Measurements from ENCODE around the gene KIF26B. TPM values are rescaled to one million over a fixed set of nuclear protein-coding genes. Genes with fewer than 3 reads are reported as not detected.

The KIF26B gene
- total RNA-seq, 4 donors from 2014 or later = 2.4 to 6.7 (median 6.1) TPM

DNA sequence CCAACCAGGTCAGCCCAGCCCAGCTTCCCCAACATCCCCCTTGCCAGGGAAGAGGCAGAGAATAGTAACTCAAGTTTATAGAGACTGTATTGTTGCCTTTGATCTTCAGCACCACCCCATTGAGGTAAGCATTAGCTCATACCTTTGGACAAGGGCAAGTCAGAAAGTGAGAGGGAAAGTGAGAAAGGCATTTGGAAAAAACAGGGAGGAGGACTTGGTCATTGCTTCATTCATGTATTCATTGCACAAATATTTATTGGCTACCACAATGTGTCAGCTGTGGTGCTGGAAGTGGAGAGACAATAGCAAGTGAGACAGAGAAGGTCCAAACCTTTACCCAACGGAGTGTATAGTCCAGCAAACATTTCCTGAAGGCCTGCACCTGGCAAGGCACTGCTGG is 561.2 kb downstream of the KIF26B start:
- no peaks in the 10 kb centered on the region for H3K9me3 ChIP-seq
- TF ChIP-seq POLR2A (IDR thresholded peaks at IDR 0.05) = no peak
- no peak for TF ChIP-seq CTCF (IDR thresholded peaks at IDR 0.05)
- intact Hi-C loops (cut with DNase I) = no loop called here
- 56 to 72% methylated on average over 1 of the region's 1 CpG for WGBS, 2 donors
- DNase-seq = no peak
- H3K4me3 ChIP-seq (replicated peaks in 1 of 3) = no peak overlapping the region
- H3K27me3 ChIP-seq = no peaks in the 10 kb centered on the region
- no peaks in the 10 kb centered on the region for H3K36me3 ChIP-seq
- H3K27ac ChIP-seq = no peak overlapping the region
- no peaks in the 10 kb centered on the region for H3K4me1 ChIP-seq

DNA sequence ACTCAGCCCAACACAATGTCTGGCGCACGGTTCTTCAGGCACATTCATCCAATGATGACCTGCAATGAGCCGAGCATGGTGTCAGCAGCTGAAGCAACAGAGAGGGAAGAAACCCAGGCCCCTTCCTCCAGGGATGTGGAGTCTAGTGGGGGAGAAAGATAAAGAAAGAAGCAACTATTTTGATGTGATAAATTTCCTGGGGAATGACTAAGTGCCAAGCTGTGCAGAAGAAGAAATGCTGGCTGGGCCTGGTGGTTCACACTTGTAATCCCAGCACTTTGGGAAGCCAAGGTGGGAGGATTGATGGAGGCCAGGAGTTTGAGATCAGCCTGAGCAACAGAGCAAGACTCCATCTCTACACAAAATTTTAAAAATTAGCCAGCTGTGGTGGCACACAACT is 561.8 kb downstream of the KIF26B start:
- no peaks in the 10 kb centered on the region for H3K9me3 ChIP-seq
- no peaks in the 10 kb centered on the region for H3K36me3 ChIP-seq
- no peak for DNase-seq
- no peaks in the 10 kb centered on the region for H3K4me1 ChIP-seq
- H3K27ac ChIP-seq = no peak overlapping the region
- WGBS, 2 donors = 87 to 94% methylated on average over 3 of the region's 3 CpGs
- TF ChIP-seq CTCF (IDR thresholded peaks at IDR 0.05) (no peak), POLR2A (IDR thresholded peaks at IDR 0.05) (no peak)
- intact Hi-C loops (cut with DNase I) = no loop called here
- H3K4me3 ChIP-seq (replicated peaks in 1 of 3) = no peak overlapping the region
- H3K27me3 ChIP-seq = no peaks in the 10 kb centered on the region

- 94 to 95% methylated on average over 3 of the region's 3 CpGs for WGBS, 2 donors
- DNase-seq = no peak
- intact Hi-C loops (cut with DNase I) = no loop called here
- no peak for TF ChIP-seq CTCF (IDR thresholded peaks at IDR 0.05)
- no peak for TF ChIP-seq POLR2A (IDR thresholded peaks at IDR 0.05)
- Histone ChIP-seq H3K4me3 (replicated peaks in 1 of 3) (no peak overlapping the region), H3K4me1 (no peaks in the 10 kb centered on the region), H3K36me3 (no peaks in the 10 kb centered on the region), H3K9me3 (no peaks in the 10 kb centered on the region), H3K27ac (no peak overlapping the region), H3K27me3 (no peaks in the 10 kb centered on the region)
Observed at GRCh38 chr1:245717611-245718010, 562.8 kb downstream of the KIF26B start.

DNA sequence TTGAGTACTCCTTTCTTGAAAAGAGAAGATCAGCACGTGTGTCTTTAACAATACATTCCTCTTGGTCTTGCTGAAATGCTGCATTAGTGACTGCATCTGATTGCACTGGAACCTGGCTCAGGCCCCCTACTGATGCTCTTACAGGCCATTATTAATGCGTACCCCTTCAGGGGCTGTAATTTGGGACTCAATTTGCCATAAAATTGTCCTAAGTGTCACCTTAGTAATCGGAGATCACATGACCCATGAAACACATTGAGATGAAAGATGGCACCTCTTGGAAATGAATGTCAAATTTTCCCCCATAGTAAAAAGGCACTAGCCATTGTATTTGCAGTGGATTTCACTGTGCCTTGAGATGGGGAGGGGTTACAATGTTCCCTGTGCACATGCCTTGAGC is 563.3 kb downstream of the KIF26B start:
- 81 to 83% methylated on average over 3 of the region's 3 CpGs for WGBS, 2 donors

DNA sequence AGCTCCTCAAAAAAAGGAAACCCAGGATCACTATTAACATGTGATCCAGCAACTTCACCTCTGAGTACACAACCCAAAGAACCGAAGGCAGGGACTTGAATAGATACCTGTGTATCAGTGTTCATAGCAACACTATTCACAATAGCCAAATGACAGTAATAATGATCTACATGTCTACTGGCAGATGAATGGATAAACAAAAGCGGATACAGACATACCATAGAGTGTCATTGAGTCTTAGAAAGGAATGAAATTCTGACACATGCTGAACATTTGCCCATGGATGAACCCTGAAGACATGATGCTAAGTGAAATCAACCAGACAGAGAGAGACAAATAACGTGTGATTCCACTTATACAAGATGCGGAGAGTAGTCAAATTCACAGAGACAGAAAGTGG is 564.2 kb downstream of the KIF26B start:
- Histone ChIP-seq H3K27me3 (no peaks in the 10 kb centered on the region), H3K9me3 (no peaks in the 10 kb centered on the region), H3K4me3 (replicated peaks in 1 of 3) (no peak overlapping the region), H3K36me3 (no peaks in the 10 kb centered on the region), H3K4me1 (no peaks in the 10 kb centered on the region), H3K27ac (no peak overlapping the region)
- WGBS, 2 donors = 89 to 95% methylated on average over 4 of the region's 4 CpGs
- TF ChIP-seq POLR2A (IDR thresholded peaks at IDR 0.05) (no peak), CTCF (IDR thresholded peaks at IDR 0.05) (no peak)
- intact Hi-C loops (cut with DNase I) = no loop called here
- no peak for DNase-seq

More for the DNA sequence above, 563.3 kb downstream of the KIF26B start:
- no peak overlapping the region for H3K27ac ChIP-seq
- intact Hi-C loops (cut with DNase I) = no loop called here
- H3K9me3 ChIP-seq = no peaks in the 10 kb centered on the region
- no peaks in the 10 kb centered on the region for H3K4me1 ChIP-seq
- no peaks in the 10 kb centered on the region for H3K36me3 ChIP-seq
- no peak overlapping the region for H3K4me3 ChIP-seq (replicated peaks in 1 of 3)
- DNase-seq = no peak
- no peaks in the 10 kb centered on the region for H3K27me3 ChIP-seq
- TF ChIP-seq CTCF (IDR thresholded peaks at IDR 0.05) (no peak), POLR2A (IDR thresholded peaks at IDR 0.05) (no peak)
